K562 (cell line): Measurements from ENCODE around the gene DAW1. TPM values are rescaled to one million over a fixed set of nuclear protein-coding genes. Genes with fewer than 3 reads are reported as not detected.

ENCODE experiments used
- ATAC-seq: fragments of 200-7000 bp; cut with Tn5 transposase; 3 replicates; pipeline ENCODE4 v1.9.1; 2020; ENCODE audit warnings: moderate library complexity
- BruUV-seq: library from RNA; stranded (reverse); fragments of 400-500 nt; replicated peaks from 2 replicates; lab custom pipeline; 2021; lab: Mats Ljungman, UMichigan
- CTCF ChIA-PET: fragments of 300-600 bp; formaldehyde crosslinking; extraction: SDS; loops from one replicate; lab custom pipeline; 2021; ENCODE audit warnings: low intra/inter-chr PET ratio; lab: Yijun Ruan, JAX
- POLR2A ChIA-PET: fragments of 300-600, 350-650 bp; sonication (Branson Sonifier 250); formaldehyde crosslinking; extraction: SDS; loops from one replicate; lab custom pipeline; 2021; ENCODE audit warnings: antibody characterized with exemption, inconsistent platforms; lab: Yijun Ruan, JAX
- DNase-seq, 4 experiments: peaks; one replicate each; pipeline versions ENCODE4 v3.0.0 to v3.0.0-alpha.2; 2011 to 2018; ENCODE audit warnings: low spot score in 3 of 4, mixed read lengths in 3 of 4; ENCODE audit errors: extremely low read depth in 1 of 4
- FAIRE-seq: peaks from 2 replicates; lab custom pipeline; 2011; peaks lifted over from hg19 to GRCh38; lab: Jason Lieb, UNC
- H2AFZ ChIP-seq: 2 replicates; pipeline ENCODE4 v1.6.0; 2011; ENCODE audit warnings: low read depth, low read length, control low read depth, inconsistent platforms
- H3K27ac ChIP-seq: fragments of 200-600 bp; 3 replicates; pipeline ENCODE4 v1.8.0; 2011; ENCODE audit warnings: low read depth, mild to moderate bottlenecking, control low read depth, inconsistent platforms, low read length, moderate library complexity, mixed read lengths; ENCODE audit errors: extremely low read depth
- H3K27me3 ChIP-seq, 2 experiments: fragments of 300-600 bp in 1 of 2; 2 replicates in 1 of 2; 3 replicates in 1 of 2; pipeline versions ENCODE4 v1.6.0 to v1.8.0; 2011; ENCODE audit warnings: inconsistent platforms in 2 of 2, low read length in 2 of 2, mild to moderate bottlenecking in 1 of 2, mixed read lengths in 1 of 2, moderate library complexity in 1 of 2; ENCODE audit not compliant: control insufficient read depth in 2 of 2, insufficient read depth in 2 of 2
- H3K36me3 ChIP-seq: fragments of 300-600 bp; 3 replicates; pipeline ENCODE4 v1.8.0; 2011; ENCODE audit warnings: mild to moderate bottlenecking, low read length, inconsistent platforms; ENCODE audit not compliant: control insufficient read depth, insufficient read depth
- H3K4me1 ChIP-seq, 2 experiments: fragments of 200-600 bp in 1 of 2; replicated peaks in 1 of 2; 2 replicates in 1 of 2; 3 replicates in 1 of 2; pipeline versions ENCODE4 v1.5.1 to v1.8.0; 2011; ENCODE audit warnings: inconsistent platforms in 2 of 2, low read length in 2 of 2, mild to moderate bottlenecking in 1 of 2, mixed read lengths in 1 of 2, moderate library complexity in 1 of 2; ENCODE audit not compliant: control insufficient read depth in 2 of 2, insufficient read depth in 2 of 2
- H3K4me2 ChIP-seq: 2 replicates; pipeline ENCODE4 v1.6.1; 2011; ENCODE audit warnings: low read length, control low read depth, inconsistent platforms, mixed read lengths; ENCODE audit not compliant: insufficient read depth
- H3K4me3 ChIP-seq: fragments of 200-600 bp; sonication (generic), shearing (Covaris generic); 2 replicates; pipeline ENCODE4 v1.5.1; 2016; ENCODE audit warnings: control low read depth, inconsistent platforms
- H3K79me2 ChIP-seq: fragments of 200-600 bp; 3 replicates; pipeline ENCODE4 v1.8.0; 2011; ENCODE audit warnings: low read length, inconsistent platforms; ENCODE audit not compliant: control insufficient read depth, insufficient read depth
- H3K9ac ChIP-seq, 2 experiments: 2 replicates each; pipeline versions ENCODE4 v1.6.0 to v1.6.1; 2011; ENCODE audit warnings: low read depth in 2 of 2, low read length in 2 of 2, control low read depth in 1 of 2, inconsistent platforms in 1 of 2, mild to moderate bottlenecking in 1 of 2, mixed read lengths in 1 of 2; ENCODE audit not compliant: insufficient read depth in 1 of 2
- H3K9me1 ChIP-seq: one replicate; pipeline ENCODE4 v1.6.0; 2011; ENCODE audit warnings: inconsistent platforms, mild to moderate bottlenecking, low read length, moderate library complexity; ENCODE audit not compliant: control insufficient read depth, insufficient read depth
- H3K9me3 ChIP-seq: replicated peaks from 2 replicates; pipeline ENCODE4 v1.5.1; 2011; ENCODE audit warnings: low read depth, low read length, inconsistent platforms; ENCODE audit not compliant: control insufficient read depth, insufficient read depth
- H4K20me1 ChIP-seq: replicated peaks from 2 replicates; pipeline ENCODE4 v1.6.1; 2011; ENCODE audit warnings: low read length, inconsistent platforms, mixed read lengths; ENCODE audit not compliant: control insufficient read depth, insufficient read depth
- ETV6 ChIP-seq, 3 experiments: fragments of 150-350 bp in 1 of 3; sonication (generic) in 1 of 3; formaldehyde crosslinking in 1 of 3; IDR thresholded peaks; 2 replicates each; pipeline versions ENCODE4 v1.6.1 to v1.8.0; 2014 to 2022; ENCODE audit warnings: borderline replicate concordance in 2 of 3, low read depth in 2 of 3, antibody characterized with exemption in 1 of 3, low read length in 1 of 3, mild to moderate bottlenecking in 1 of 3, missing genetic modification reagents in 1 of 3
- FOXK2 ChIP-seq, 2 experiments: fragments of 450-650 bp; IDR thresholded peaks in 1 of 2; conservative IDR thresholded peaks in 1 of 2; 2 replicates each; pipeline ENCODE4 v1.6.1; 2016; ENCODE audit warnings: low read depth in 2 of 2, mild to moderate bottlenecking in 1 of 2
- MAFF ChIP-seq: IDR thresholded peaks from 2 replicates; pipeline ENCODE4 v1.6.1; 2012; ENCODE audit warnings: low read length, improper control_type of control experiment
- RBM25 ChIP-seq: fragments of 200-400 bp; formaldehyde crosslinking; IDR thresholded peaks from 2 replicates; pipeline ENCODE4 v1.6.1; 2018; ENCODE audit warnings: low read length, low read depth, moderate library complexity; ENCODE audit not compliant: severe bottlenecking
- SIN3A ChIP-seq, 2 experiments: fragments of 150-350 bp in 1 of 2; IDR thresholded peaks; 2 replicates each; pipeline ENCODE4 v1.6.1; 2011 to 2016; ENCODE audit warnings: borderline replicate concordance in 2 of 2, low read depth in 2 of 2, low read length in 2 of 2, mild to moderate bottlenecking in 2 of 2, moderate library complexity in 2 of 2; ENCODE audit not compliant: control insufficient read depth in 1 of 2
- SREBF1 ChIP-seq: fragments of 150-350 bp; IDR thresholded peaks from 2 replicates; pipeline ENCODE4 v1.6.1; 2014; ENCODE audit warnings: antibody characterized with exemption, low read depth, low read length, borderline replicate concordance
- ZNF175 ChIP-seq: fragments of 200-800 bp; sonication (Bioruptor generic); IDR thresholded peaks from 2 replicates; pipeline ENCODE4 v1.6.1; 2016; ENCODE audit warnings: low read depth, mild to moderate bottlenecking, missing genetic modification characterization, missing compliant biosample characterization
- ZNF280A ChIP-seq: fragments of 450-650 bp; IDR thresholded peaks from 2 replicates; pipeline ENCODE4 v1.6.1; 2018; ENCODE audit warnings: mild to moderate bottlenecking, low read depth; ENCODE audit not compliant: partially characterized antibody
- ZNF311 ChIP-seq: fragments of 250-450 bp; sonication (Bioruptor Pico); IDR thresholded peaks from 2 replicates; pipeline ENCODE4 v1.4.0; 2020; ENCODE audit warnings: mild to moderate bottlenecking, moderate library complexity
- ZNF408 ChIP-seq: fragments of 250-450 bp; sonication (Bioruptor Pico); IDR thresholded peaks from 2 replicates; pipeline ENCODE4 v1.4.0; 2020; ENCODE audit warnings: low read depth, mild to moderate bottlenecking, moderate library complexity
- WGBS: fragments of 100-300 bp; shearing (Covaris generic); methylation state at CpG from one replicate; pipeline ENCODE4 v1.1.6; 2016; ENCODE audit warnings: low coverage, mixed read lengths; ENCODE audit not compliant: insufficient coverage; ENCODE audit errors: missing lambda C conversion rate; 5-methylcytosine and 5-hydroxymethylcytosine counted together
- in situ Hi-C: fragments of 300-500 bp; cut with MboI; formaldehyde crosslinking; loops from 4 replicates; pipeline ENCODE4 v1.15.0; 2018; ENCODE audit warnings: inconsistent platforms, mixed read lengths
- intact Hi-C: fragments of 100-400 bp; cut with micrococcal nuclease; formaldehyde crosslinking; loops from 2 replicates; pipeline ENCODE4 v1.14.2; 2022
- polyA plus RNA-seq, 8 experiments: library from polyadenylated mRNA; depleted of rRNA in 4 of 8; stranded (reverse) in 5 of 8; unstranded in 3 of 8; fragments of >200 nt; fragmentation: Nextera tagmentation in 2 of 8; fragmentation: Illumina TruSeq in 1 of 8; extraction: Ambion mirVana in 2 of 8; extraction: Trizol in 1 of 8; gene quantifications; 2 replicates each; pipeline versions ENCODE4 v1.2.1 to v1.2.3, GENCODE V29; 2011 to 2014; ENCODE audit warnings: inconsistent platforms in 1 of 8, missing spikeins in 1 of 8
- total RNA-seq, 7 experiments: library from RNA; depleted of rRNA in 6 of 7; stranded (reverse); fragments of >200 nt in 6 of 7; fragmentation: Illumina TruSeq in 2 of 7; extraction: Trizol in 2 of 7; gene quantifications; 2 replicates each; pipeline versions ENCODE4 v1.2.1 to v1.2.3, GENCODE V29; 2011 to 2021; ENCODE audit warnings: low replicate concordance in 1 of 7

DAW1 gene
- total and polyA plus RNA-seq, 9 of the 15 experiments (the other 6 are each of a cell fraction or from before 2014, with no cell fraction given), result not detected

DNA sequence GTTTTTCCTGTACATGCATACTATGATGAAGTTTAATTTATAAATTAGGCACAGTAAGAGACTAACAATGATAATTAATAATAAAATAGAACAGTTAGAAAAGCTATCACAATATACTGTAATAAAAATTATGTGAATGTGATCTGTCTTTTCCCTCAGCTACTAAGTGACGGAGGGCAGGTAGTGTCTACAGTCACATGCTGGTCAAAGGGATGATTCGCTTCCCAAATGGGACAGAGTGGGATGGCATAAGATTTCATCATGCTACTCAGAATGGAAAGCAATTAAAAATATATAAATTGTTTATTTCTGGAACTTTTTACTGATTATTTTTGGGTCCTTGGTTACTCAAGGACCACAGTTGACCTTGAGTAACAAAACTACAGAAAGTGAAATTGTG, 71.5 kb downstream of the DAW1 start:
- POLR2A ChIA-PET, result no interaction called here
- WGBS, result 0% methylated on average over 2 of the region's 2 CpGs
- in situ Hi-C loops, result no loop called here

More for the DNA sequence above, 71.5 kb downstream of the DAW1 start:
- H3K9me1 ChIP-seq, result no peaks in the 10 kb centered on the region
- no TSS peak for BruUV-seq
- H3K27ac ChIP-seq, result no peak overlapping the region
- H3K9ac ChIP-seq, result no peak overlapping the region
- no peak overlapping the region for H3K4me2 ChIP-seq
- H3K9me3 ChIP-seq, result 0 out of 2 replicates have a peak, but pooled peaks cover 3% of the 10 kb centered on the region
- H3K79me2 ChIP-seq, result no peaks in the 10 kb centered on the region
- TF ChIP-seq MAFF, result no peak
- no peak for TF ChIP-seq ZNF175 (CRISPR knock-in tag)
- TF ChIP-seq ZNF311 (CRISPR knock-in tag), result no peak
- TF ChIP-seq FOXK2 (conservative IDR thresholded peaks at IDR 0.05 in 1 of 2, IDR thresholded peaks at IDR 0.05 in 1 of 2; ENCODE audit: low read depth in 2 of 2), result no peak
- TF ChIP-seq SIN3A (IDR thresholded peaks at IDR 0.05; ENCODE audit: borderline replicate concordance in 2 of 2, control insufficient read depth in 1 of 2, low read depth in 2 of 2, low read length in 2 of 2), result no peak
- TF ChIP-seq ZNF408 (CRISPR knock-in tag), result no peak
- TF ChIP-seq RBM25, result no peak
- no peak for TF ChIP-seq SREBF1
- TF ChIP-seq ZNF280A, result no peak
- TF ChIP-seq ETV6 (IDR thresholded peaks at IDR 0.05; ENCODE audit: borderline replicate concordance in 1 of 2, low read depth in 2 of 2, low read length in 1 of 2), result no peak
- no peak for TF ChIP-seq ETV6 (CRISPR knock-in tag; IDR thresholded peaks at IDR 0.05; ENCODE audit: borderline replicate concordance)
- H4K20me1 ChIP-seq, result no peaks in the 10 kb centered on the region
- intact Hi-C loops, result no loop called here
- no peak overlapping the region for H3K4me3 ChIP-seq
- CTCF ChIA-PET, result no interaction called here
- H3K4me1 ChIP-seq, result no peaks in the 10 kb centered on the region
- no peak overlapping the region for H2AFZ ChIP-seq
- no peak for FAIRE-seq
- no peak for DNase-seq
- no peak for ATAC-seq
- H3K36me3 ChIP-seq, result no peaks in the 10 kb centered on the region
- no peaks in the 10 kb centered on the region for H3K27me3 ChIP-seq
